AG10803 (cell line): Measurements from ENCODE around the gene EIF3F.

Experiments used
- DNase-seq: peaks from one replicate; pipeline ENCODE4 v3.0.0; 2010; ENCODE audit warnings: low read depth
- H3K4me3 ChIP-seq: 2 replicates; pipeline ENCODE4 v1.5.1; 2011; ENCODE audit warnings: mild to moderate bottlenecking, low read length, control low read depth
- CTCF ChIP-seq: conservative IDR thresholded peaks from 2 replicates; pipeline ENCODE4 v1.5.1; 2011; ENCODE audit warnings: mild to moderate bottlenecking, low read length, control low read depth, inconsistent platforms

The EIF3F gene

GRCh38 chr11:8039530-8040260 lies 52.6 kb downstream of the EIF3F start:
- H3K4me3 ChIP-seq = no peak overlapping the region
- no peak for TF ChIP-seq CTCF
- no peak for DNase-seq

- no peak overlapping the region for H3K4me3 ChIP-seq
- no peak for TF ChIP-seq CTCF
- no peak for DNase-seq
Measured at GRCh38 chr11:8040261-8040920, 53.3 kb downstream of the EIF3F start.

- no peak overlapping the region for H3K4me3 ChIP-seq
- TF ChIP-seq CTCF = no peak
- no peak for DNase-seq
Measured at GRCh38 chr11:8040921-8041285, 53.8 kb downstream of the EIF3F start.

GRCh38 chr11:8041576-8041975 lies 54.4 kb downstream of the EIF3F start:
- no peak for TF ChIP-seq CTCF
- H3K4me3 ChIP-seq = no peak overlapping the region
- DNase-seq = no peak

GRCh38 chr11:8043756-8044155 lies 56.6 kb downstream of the EIF3F start:
- no peak for TF ChIP-seq CTCF
- no peak for DNase-seq
- no peak overlapping the region for H3K4me3 ChIP-seq

- TF ChIP-seq CTCF = no peak
- no peak overlapping the region for H3K4me3 ChIP-seq
- no peak for DNase-seq
Measured at GRCh38 chr11:8045839-8046238, 58.7 kb downstream of the EIF3F start.

- no peak for DNase-seq
- H3K4me3 ChIP-seq = no peak overlapping the region
- TF ChIP-seq CTCF = no peak
Measured at GRCh38 chr11:8047382-8047781, 60.2 kb downstream of the EIF3F start.
